ENCODE results near the gene LRRC75A.

LRRC75A gene

GRCh38 chr17:16493531-16494046 is 1.6 kb upstream of the LRRC75A start:
- no peak for DNase-seq (ENCODE audit: low read depth, low spot score)

GRCh38 chr17:16492613-16493530 is 879 bp upstream of the LRRC75A start:
- DNase-seq (ENCODE audit: low read depth, low spot score), result no peak

- no peak for DNase-seq (ENCODE audit: low read depth, low spot score)
Measured at GRCh38 chr17:16491131-16491702, 776 bp downstream of the LRRC75A start.

- no peak for DNase-seq (ENCODE audit: low read depth, low spot score)
Measured at GRCh38 chr17:16489431-16489830, 2.6 kb downstream of the LRRC75A start.

- DNase-seq (ENCODE audit: low read depth, low spot score), result no peak
Measured at GRCh38 chr17:16488968-16489337, 3.0 kb downstream of the LRRC75A start.

- DNase-seq (ENCODE audit: low read depth, low spot score), result no peak
Measured at GRCh38 chr17:16488186-16488967, 3.6 kb downstream of the LRRC75A start.

- DNase-seq (ENCODE audit: low read depth, low spot score), result no peak
Measured at GRCh38 chr17:16486373-16487250, 5.4 kb downstream of the LRRC75A start.

GRCh38 chr17:16484445-16485175 is 7.4 kb downstream of the LRRC75A start:
- no peak for DNase-seq (ENCODE audit: low read depth, low spot score)

GRCh38 chr17:16483021-16483645 is 8.9 kb downstream of the LRRC75A start:
- DNase-seq (ENCODE audit: low read depth, low spot score), result no peak

GRCh38 chr17:16482253-16482652 is 9.7 kb downstream of the LRRC75A start:
- DNase-seq (ENCODE audit: low read depth, low spot score), result no peak

GRCh38 chr17:16480995-16481394 is 11.0 kb downstream of the LRRC75A start:
- DNase-seq (ENCODE audit: low read depth, low spot score), result no peak

- no peak for DNase-seq (ENCODE audit: low read depth, low spot score)
Measured at GRCh38 chr17:16479264-16479663, 12.7 kb downstream of the LRRC75A start.

- no peak for DNase-seq (ENCODE audit: low read depth, low spot score)
Measured at GRCh38 chr17:16478649-16479048, 13.3 kb downstream of the LRRC75A start.

- DNase-seq (ENCODE audit: low read depth, low spot score), result no peak
Measured at GRCh38 chr17:16477666-16478065, 14.3 kb downstream of the LRRC75A start.

- DNase-seq (ENCODE audit: low read depth, low spot score), result no peak
Measured at GRCh38 chr17:16477255-16477654, 14.7 kb downstream of the LRRC75A start.

- no peak for DNase-seq (ENCODE audit: low read depth, low spot score)
Measured at GRCh38 chr17:16475179-16475704, 16.8 kb downstream of the LRRC75A start.

- DNase-seq (ENCODE audit: low read depth, low spot score), result no peak
Measured at GRCh38 chr17:16474012-16474725, 17.8 kb downstream of the LRRC75A start.

- no peak for DNase-seq (ENCODE audit: low read depth, low spot score)
Measured at GRCh38 chr17:16473044-16474011, 18.7 kb downstream of the LRRC75A start.

Data from activated naive CD8-positive, alpha-beta T cell treated with anti-CD3 and anti-CD28 coated beads, Interleukin-2, amount 50 U/mL, for 16 hours (primary cell).